B cell (primary cell): ENCODE data around the gene NFKBIZ. TPM values are rescaled to one million over a fixed set of nuclear protein-coding genes. Genes with fewer than 3 reads are reported as not detected.

ENCODE experiments used
- ATAC-seq: fragments of 200-7000 bp; cut with Tn5 transposase; one replicate; pipeline ENCODE4 v1.10.0; 2021; ENCODE audit warnings: low read depth, mild to moderate bottlenecking, moderate number of reproducible peaks, moderate library complexity
- CTCF ChIA-PET: fragments of 350-600 bp; sonication (Branson Sonifier 250); formaldehyde crosslinking; loops from one replicate; lab custom pipeline; 2021; ENCODE audit warnings: antibody characterized with exemption, inconsistent platforms; lab: Charles Lee
- POLR2A ChIA-PET: fragments of 350-600 bp; sonication (Branson Sonifier 250); formaldehyde crosslinking; loops from one replicate; lab custom pipeline; 2021; ENCODE audit warnings: antibody characterized with exemption; lab: Charles Lee
- DNase-seq: peaks from one replicate; pipeline ENCODE4 v3.0.0; 2013
- H2AFZ ChIP-seq: 2 replicates; pipeline ENCODE4 v1.6.1; 2012; ENCODE audit warnings: mild to moderate bottlenecking, low read depth, low read length; ENCODE audit not compliant: insufficient read depth, poor library complexity, severe bottlenecking
- H3K27ac ChIP-seq, 2 donors: 1 replicate in 1 of 2; 2 replicates in 1 of 2; pipeline ENCODE4 v1.5.1; 2012 to 2013; ENCODE audit warnings: low read length in 2 of 2, mild to moderate bottlenecking in 2 of 2, moderate library complexity in 1 of 2
- H3K27me3 ChIP-seq, 4 experiments: fragments of 200-600 bp in 1 of 4; sonication (generic) in 1 of 4; replicated peaks in 1 of 4; 1 replicate in 2 of 4; 2 replicates in 2 of 4; pipeline versions ENCODE4 v1.6.1 to v1.7.0; 2013 to 2016; ENCODE audit warnings: low read length in 3 of 4, mild to moderate bottlenecking in 2 of 4, mixed read lengths in 1 of 4, moderate library complexity in 1 of 4; ENCODE audit not compliant: insufficient read depth in 4 of 4, control insufficient read depth in 3 of 4; ENCODE audit errors: control extremely low read depth in 1 of 4
- H3K36me3 ChIP-seq, 2 experiments: replicated peaks in 1 of 2; 1 replicate in 1 of 2; 2 replicates in 1 of 2; pipeline versions ENCODE4 v1.6.1 to v1.7.1; 2013; ENCODE audit warnings: low read length in 1 of 2; ENCODE audit not compliant: insufficient read depth in 2 of 2, control insufficient read depth in 1 of 2; ENCODE audit errors: control extremely low read depth in 1 of 2, extremely low read depth in 1 of 2
- H3K4me1 ChIP-seq, 2 donors: fragments of 200-600 bp in 1 of 2; sonication (generic) in 1 of 2; 1 replicate in 1 of 2; 2 replicates in 1 of 2; pipeline versions ENCODE4 v1.5.1 to v1.6.1; 2013 to 2017; ENCODE audit warnings: low read length in 2 of 2; ENCODE audit not compliant: control insufficient read depth in 2 of 2, insufficient read depth in 2 of 2
- H3K4me2 ChIP-seq: replicated peaks from 2 replicates; pipeline ENCODE3; 2012; ENCODE audit warnings: mild to moderate bottlenecking, low read depth, low read length; ENCODE audit not compliant: poor library complexity, severe bottlenecking
- H3K4me3 ChIP-seq, 5 experiments: fragments of 200-600 bp in 1 of 5; sonication (generic) in 1 of 5; 1 replicate in 3 of 5; 2 replicates in 2 of 5; pipeline versions ENCODE4 v1.5.1 to v1.7.0; 2011 to 2016; ENCODE audit warnings: low read length in 4 of 5, mild to moderate bottlenecking in 4 of 5, low read depth in 2 of 5, control low read depth in 1 of 5, moderate library complexity in 1 of 5; ENCODE audit not compliant: insufficient read depth in 1 of 5; ENCODE audit errors: control extremely low read depth in 1 of 5, extremely low read depth in 1 of 5
- H3K79me2 ChIP-seq: fragments of 200-600 bp; sonication (generic); one replicate; pipeline ENCODE4 v1.6.0; 2016; ENCODE audit warnings: low read length; ENCODE audit not compliant: control insufficient read depth, insufficient read depth
- H3K9ac ChIP-seq: fragments of 200-600 bp; sonication (generic); 2 replicates; pipeline ENCODE4 v1.6.1; 2017; ENCODE audit warnings: mild to moderate bottlenecking, low read length, moderate library complexity
- H3K9me3 ChIP-seq, 3 donors: one replicate each; pipeline versions ENCODE4 v1.6.1 to v1.7.1; 2013; ENCODE audit warnings: low read length in 2 of 3; ENCODE audit not compliant: control insufficient read depth in 2 of 3, insufficient read depth in 1 of 3; ENCODE audit errors: control extremely low read depth in 1 of 3
- H4K20me1 ChIP-seq: 2 replicates; pipeline ENCODE4 v1.6.0; 2012; ENCODE audit warnings: mild to moderate bottlenecking, low read length; ENCODE audit not compliant: insufficient read depth, control insufficient read depth, poor library complexity, severe bottlenecking
- H3K27ac Mint-ChIP-seq: one replicate; pipeline ENCODE4 v1.8.0; 2021; ENCODE audit warnings: mixed read lengths
- H3K27me3 Mint-ChIP-seq: one replicate; pipeline ENCODE4 v1.8.0; 2021; ENCODE audit warnings: mixed read lengths
- H3K4me1 Mint-ChIP-seq: one replicate; pipeline ENCODE4 v1.8.0; 2021; ENCODE audit warnings: mixed read lengths
- H3K4me3 Mint-ChIP-seq: one replicate; pipeline ENCODE4 v1.8.0; 2021; ENCODE audit warnings: mixed read lengths
- H3K9me3 Mint-ChIP-seq: one replicate; pipeline ENCODE4 v1.8.0; 2022; ENCODE audit warnings: mixed read lengths; ENCODE audit not compliant: insufficient read depth
- EZH2 ChIP-seq: IDR thresholded peaks from 2 replicates; pipeline ENCODE4 v1.6.1; 2012; ENCODE audit warnings: borderline replicate concordance, low read depth, mild to moderate bottlenecking, moderate library complexity, low read length; ENCODE audit not compliant: insufficient read depth, poor library complexity, severe bottlenecking
- WGBS: methylation state at CpG from one replicate; pipeline ENCODE4 v1.1.5; 2013; ENCODE audit warnings: missing lambda C conversion rate; ENCODE audit not compliant: insufficient coverage; 5-methylcytosine and 5-hydroxymethylcytosine counted together
- intact Hi-C: fragments of 100-400 bp; cut with micrococcal nuclease; formaldehyde crosslinking; loops from one replicate; pipeline ENCODE4 v1.10.0; 2022
- polyA plus RNA-seq: library from polyadenylated mRNA; depleted of rRNA; stranded (reverse); fragments of >200 nt; gene quantifications from 2 replicates; pipeline ENCODE4 v1.2.3, GENCODE V29; 2012
- total RNA-seq, 2 donors: library from RNA; stranded (reverse); fragments of 120-200 nt in 1 of 2; gene quantifications; 1 replicate in 1 of 2; 2 replicates in 1 of 2; pipeline versions ENCODE4 v1.2.3 to v1.2.4, GENCODE V29; 2013 to 2022
- TF ChIP-seq, protein P1 (sequence below): fragments of 200-600 bp; IDR thresholded peaks from one replicate; pipeline ENCODE4 v1.8.0; 2022; ENCODE audit warnings: antibody characterized with exemption, mild to moderate bottlenecking

NFKBIZ gene
- total and polyA plus RNA-seq, 2 donors (not counting 1 experiment from before 2014, with no cell fraction given): 114 to 157 TPM

DNA sequence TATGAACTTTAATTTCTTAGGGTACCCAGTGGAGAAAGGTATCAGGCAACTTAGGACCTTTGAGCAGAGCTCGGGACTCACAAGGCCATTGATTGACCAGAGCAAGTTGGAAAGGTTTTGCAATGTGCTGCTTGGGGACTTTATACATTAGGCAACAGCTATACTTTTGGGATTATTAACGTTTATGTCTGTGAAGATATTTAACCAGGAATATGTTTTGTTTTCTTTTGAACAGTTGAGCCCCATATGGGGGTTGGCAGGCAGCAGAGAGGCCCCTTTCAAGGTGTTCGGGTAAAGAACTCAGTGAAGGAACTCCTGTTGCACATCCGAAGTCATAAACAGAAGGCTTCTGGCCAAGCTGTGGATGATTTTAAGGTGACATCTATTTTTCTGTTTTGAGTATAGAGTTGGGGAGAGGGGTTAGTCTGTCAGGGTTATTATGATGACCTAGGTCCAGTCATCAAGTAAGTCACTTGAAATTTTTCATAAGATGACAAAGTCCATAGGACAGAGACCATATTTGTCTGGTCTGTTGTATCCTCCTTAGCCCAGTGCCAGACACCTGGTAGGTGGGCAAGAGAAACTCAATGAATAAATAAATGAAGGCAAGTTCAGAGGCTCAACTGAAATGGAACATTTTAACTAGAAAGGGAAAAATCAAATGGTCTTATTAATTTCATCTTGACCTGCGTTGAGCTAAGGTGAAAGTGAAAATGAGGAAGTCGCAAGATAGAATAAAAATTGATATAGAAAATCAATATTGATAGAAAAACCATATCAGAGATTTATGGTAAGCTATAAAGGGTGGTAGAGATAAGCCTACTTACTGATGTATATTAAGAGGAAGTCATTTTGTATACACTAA, 2.8 kb downstream of the NFKBIZ start:
- peak overlapping the region; percentile 96 for H3K27ac Mint-ChIP-seq
- Histone ChIP-seq H4K20me1 (peaks cover 49% of the 10 kb centered on the region), H3K4me2 (peak overlapping the region; percentile 75), H3K27ac (peak overlapping the region; percentile 15 to 92), H3K36me3 (peaks cover 20 to 50% of the 10 kb centered on the region in 2 experiments), H3K79me2 (peaks cover 40% of the 10 kb centered on the region), H2AFZ (no peak overlapping the region), H3K9me3 (no peaks in the 10 kb centered on the region), H3K9ac (peak overlapping the region; percentile 97), H3K4me1 (peaks cover 18 to 32% of the 10 kb centered on the region in 2 donors), H3K4me3 (peak overlapping the region; percentile 87 to 100 (median 94)), H3K27me3 (no peaks in the 10 kb centered on the region)
- CTCF ChIA-PET: interaction anchor here (0.6 to 3.4 kb wide), 8 partner anchors 9 to 377 kb away, joined by 3 to 25 read pairs (median 4); no protein-coding TSS in a partner anchor
- no peaks in the 10 kb centered on the region for H3K9me3 Mint-ChIP-seq
- peak overlapping the region; percentile 99 for H3K4me3 Mint-ChIP-seq
- DNase-seq (no peak), ATAC-seq (no peak)
- POLR2A ChIA-PET: interaction anchor here (0.5 kb wide), 1 partner anchor 81 kb away, joined by 3 read pairs; no protein-coding TSS in a partner anchor
- no peaks in the 10 kb centered on the region for H3K27me3 Mint-ChIP-seq
- H3K4me1 Mint-ChIP-seq: peaks cover 53% of the 10 kb centered on the region
- intact Hi-C loops: loop anchor here (5.0 kb wide), 4 partner anchors 35 to 205 kb away; partner anchors contain the start of gene ZBTB11
- WGBS: 12% methylated on average over 5 of the region's 6 CpGs
- TF ChIP-seq, protein P1, sequence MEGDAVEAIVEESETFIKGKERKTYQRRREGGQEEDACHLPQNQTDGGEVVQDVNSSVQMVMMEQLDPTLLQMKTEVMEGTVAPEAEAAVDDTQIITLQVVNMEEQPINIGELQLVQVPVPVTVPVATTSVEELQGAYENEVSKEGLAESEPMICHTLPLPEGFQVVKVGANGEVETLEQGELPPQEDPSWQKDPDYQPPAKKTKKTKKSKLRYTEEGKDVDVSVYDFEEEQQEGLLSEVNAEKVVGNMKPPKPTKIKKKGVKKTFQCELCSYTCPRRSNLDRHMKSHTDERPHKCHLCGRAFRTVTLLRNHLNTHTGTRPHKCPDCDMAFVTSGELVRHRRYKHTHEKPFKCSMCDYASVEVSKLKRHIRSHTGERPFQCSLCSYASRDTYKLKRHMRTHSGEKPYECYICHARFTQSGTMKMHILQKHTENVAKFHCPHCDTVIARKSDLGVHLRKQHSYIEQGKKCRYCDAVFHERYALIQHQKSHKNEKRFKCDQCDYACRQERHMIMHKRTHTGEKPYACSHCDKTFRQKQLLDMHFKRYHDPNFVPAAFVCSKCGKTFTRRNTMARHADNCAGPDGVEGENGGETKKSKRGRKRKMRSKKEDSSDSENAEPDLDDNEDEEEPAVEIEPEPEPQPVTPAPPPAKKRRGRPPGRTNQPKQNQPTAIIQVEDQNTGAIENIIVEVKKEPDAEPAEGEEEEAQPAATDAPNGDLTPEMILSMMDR: no peak
- no peak for TF ChIP-seq EZH2
